Measurements from ENCODE around the gene KCP. TPM values are rescaled to one million over a fixed set of nuclear protein-coding genes. Genes with fewer than 3 reads are reported as not detected.
A peak's percentile ranks its signal among the peaks of the same experiment; 100 is the strongest.
"Not testable (repeated sequence)": the region's sequence is repeated elsewhere in the genome, so short reads cannot be mapped to it uniquely, and the experiment has no call there.

KCP gene
- total RNA-seq, 8 experiments from 2014 or later, result 0.22 to 1.5 (median 0.32) TPM

DNA sequence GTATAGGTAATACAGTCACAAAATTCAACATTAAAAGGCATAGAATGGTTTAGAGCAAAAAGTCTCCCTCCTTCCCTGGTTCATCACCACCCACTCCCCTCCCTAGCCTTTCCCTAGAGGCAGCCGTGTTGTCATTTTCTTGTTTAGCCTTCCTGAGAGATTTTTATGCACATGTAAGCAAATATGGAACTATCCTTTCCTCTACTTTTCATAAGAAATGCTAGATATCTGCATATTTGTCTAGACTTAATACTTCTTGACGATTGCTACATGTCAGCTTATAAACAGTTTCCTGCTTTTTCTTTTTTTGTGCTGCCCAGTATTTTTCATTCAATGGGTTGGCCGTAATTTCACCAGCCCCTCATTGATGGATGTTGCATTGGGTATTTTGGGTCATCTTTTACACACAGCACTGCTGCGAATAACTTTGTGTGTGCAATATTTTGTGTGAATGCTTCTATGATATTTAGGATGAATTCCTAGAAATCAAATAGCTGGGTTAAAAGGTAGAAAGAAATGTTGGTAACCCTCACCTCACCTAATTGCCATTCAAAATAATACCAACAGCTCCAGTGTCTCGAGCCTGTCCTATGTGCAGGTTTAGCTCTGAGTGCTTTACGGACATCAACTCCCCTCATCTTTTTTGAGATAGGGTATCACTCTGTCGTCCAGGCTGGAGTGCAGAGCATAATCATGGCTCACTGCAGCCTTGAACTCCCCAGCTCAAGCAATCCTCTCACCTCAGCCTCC, 34.2 kb upstream of the KCP start:
- Histone ChIP-seq H3K27ac (no peak overlapping the region), H3K4me3 (no peak overlapping the region), H3K4me1 (replicated peaks in 1 of 2) (no peaks in the 10 kb centered on the region)
- in situ Hi-C loops (cut with MboI; ENCODE audit: low pct_unique_long_range_greater_than_20kb in 2 of 9, low sequenced_read_pairs in 9 of 9, unreplicated experiment in 9 of 9), result no loop called here
- no peak for ATAC-seq (replicated peaks in 6 of 8)
- 30 to 72% (median 58%) methylated on average over 1 to 7 of the region's 7 CpGs for WGBS, 10 experiments

DNA sequence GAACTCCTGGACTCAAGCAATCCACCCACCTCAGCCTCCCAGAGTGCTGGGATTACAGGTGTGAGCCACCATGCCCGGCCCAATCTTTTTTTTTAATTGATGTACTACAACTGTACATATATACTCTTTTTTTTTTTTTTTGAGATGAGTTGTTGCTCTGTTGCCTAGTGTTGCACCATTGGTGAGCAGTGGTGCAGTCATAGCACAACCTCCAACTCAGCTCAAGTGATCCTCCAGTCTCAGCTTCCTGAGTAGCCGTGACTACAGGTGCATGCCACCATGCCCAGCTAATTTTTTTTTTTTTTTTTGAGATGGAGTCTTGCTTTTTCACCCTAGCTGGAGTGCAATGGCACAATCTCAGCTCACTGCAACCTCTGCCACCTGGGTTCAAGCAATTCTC, 32.7 kb upstream of the KCP start:
- WGBS, 10 experiments, result 54 to 96% (median 88%) methylated on average over 1 to 2 of the region's 2 CpGs; no CpG with 5 or more reads in 4 of the 10 experiments
- in situ Hi-C loops (cut with MboI; ENCODE audit: low pct_unique_long_range_greater_than_20kb in 2 of 9, low sequenced_read_pairs in 9 of 9, unreplicated experiment in 9 of 9); ATAC-seq (replicated peaks in 6 of 8); H3K27ac ChIP-seq; H3K4me3 ChIP-seq; H3K4me1 ChIP-seq (replicated peaks in 1 of 2): not testable (repeated sequence)

DNA sequence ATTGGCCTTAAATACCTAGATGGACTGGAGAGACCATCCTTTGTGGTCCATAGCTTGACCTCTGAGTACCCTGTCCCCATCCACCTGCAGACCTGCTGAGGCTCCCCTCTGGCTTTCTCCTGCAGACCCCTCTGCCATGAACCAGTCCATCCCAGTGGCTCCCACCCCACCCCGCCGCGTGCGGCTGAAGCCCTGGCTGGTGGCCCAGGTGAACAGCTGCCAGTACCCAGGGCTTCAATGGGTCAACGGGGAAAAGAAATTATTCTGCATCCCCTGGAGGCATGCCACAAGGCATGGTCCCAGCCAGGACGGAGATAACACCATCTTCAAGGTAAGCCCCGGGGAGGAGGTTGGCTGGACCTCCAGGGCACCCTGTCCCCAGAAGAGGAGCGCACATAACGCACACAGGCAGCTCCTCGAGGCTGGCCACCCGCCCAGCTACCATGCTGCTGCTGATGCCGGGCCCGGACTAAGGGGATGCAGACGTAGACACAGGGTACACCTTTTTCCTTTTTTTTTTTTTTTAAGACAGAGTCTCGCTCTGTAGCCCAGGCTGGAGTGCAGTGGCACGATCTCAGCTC, 31.5 kb upstream of the KCP start:
- ATAC-seq (replicated peaks in 6 of 8), result no peak
- 63 to 100% (median 95%) methylated on average over 1 to 6 of the region's 16 CpGs; no CpG with 5 or more reads in 5 of the 10 experiments for WGBS, 10 experiments
- no peak overlapping the region for H3K4me3 ChIP-seq
- H3K4me1 ChIP-seq (replicated peaks in 1 of 2), result no peaks in the 10 kb centered on the region
- in situ Hi-C loops (cut with MboI; ENCODE audit: low pct_unique_long_range_greater_than_20kb in 2 of 9, low sequenced_read_pairs in 9 of 9, unreplicated experiment in 9 of 9), result no loop called here
- H3K27ac ChIP-seq, result no peak overlapping the region

DNA sequence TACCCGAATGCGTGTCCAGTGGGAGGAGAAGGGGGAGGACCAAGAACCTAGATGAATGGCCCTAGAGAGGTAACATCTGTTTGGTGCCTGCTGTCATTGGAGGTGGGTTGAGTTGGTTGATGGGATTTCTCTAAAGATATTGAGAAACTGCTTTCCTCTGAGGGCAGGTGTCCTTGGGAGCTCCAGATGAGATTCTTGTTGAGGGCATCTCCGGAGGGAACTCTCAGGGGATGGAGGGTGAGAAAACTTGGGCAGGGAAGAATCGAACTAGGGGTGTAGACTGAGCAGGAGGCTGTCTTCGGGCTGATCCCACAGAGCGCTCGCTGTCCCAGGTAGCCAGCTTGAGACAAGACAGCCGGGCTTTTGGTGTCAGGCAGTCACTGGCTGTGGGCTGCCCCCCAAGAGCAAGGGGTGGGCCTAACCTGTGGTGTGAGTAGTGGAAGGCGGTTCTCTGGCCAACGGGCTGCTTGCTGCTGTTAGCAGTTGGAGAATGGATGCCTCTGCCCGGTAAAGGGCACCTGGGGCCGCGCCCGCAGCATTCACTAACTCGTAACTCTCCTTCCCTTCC, 30.9 kb upstream of the KCP start:
- Histone ChIP-seq H3K4me1 (replicated peaks in 1 of 2) (no peaks in the 10 kb centered on the region), H3K4me3 (no peak overlapping the region), H3K27ac (no peak overlapping the region)
- 43 to 85% (median 73%) methylated on average over 1 to 6 of the region's 15 CpGs; no CpG with 5 or more reads in 1 of the 10 experiments for WGBS, 10 experiments
- no peak for ATAC-seq (replicated peaks in 6 of 8)
- in situ Hi-C loops (cut with MboI; ENCODE audit: low pct_unique_long_range_greater_than_20kb in 2 of 9, low sequenced_read_pairs in 9 of 9, unreplicated experiment in 9 of 9), result no loop called here

DNA sequence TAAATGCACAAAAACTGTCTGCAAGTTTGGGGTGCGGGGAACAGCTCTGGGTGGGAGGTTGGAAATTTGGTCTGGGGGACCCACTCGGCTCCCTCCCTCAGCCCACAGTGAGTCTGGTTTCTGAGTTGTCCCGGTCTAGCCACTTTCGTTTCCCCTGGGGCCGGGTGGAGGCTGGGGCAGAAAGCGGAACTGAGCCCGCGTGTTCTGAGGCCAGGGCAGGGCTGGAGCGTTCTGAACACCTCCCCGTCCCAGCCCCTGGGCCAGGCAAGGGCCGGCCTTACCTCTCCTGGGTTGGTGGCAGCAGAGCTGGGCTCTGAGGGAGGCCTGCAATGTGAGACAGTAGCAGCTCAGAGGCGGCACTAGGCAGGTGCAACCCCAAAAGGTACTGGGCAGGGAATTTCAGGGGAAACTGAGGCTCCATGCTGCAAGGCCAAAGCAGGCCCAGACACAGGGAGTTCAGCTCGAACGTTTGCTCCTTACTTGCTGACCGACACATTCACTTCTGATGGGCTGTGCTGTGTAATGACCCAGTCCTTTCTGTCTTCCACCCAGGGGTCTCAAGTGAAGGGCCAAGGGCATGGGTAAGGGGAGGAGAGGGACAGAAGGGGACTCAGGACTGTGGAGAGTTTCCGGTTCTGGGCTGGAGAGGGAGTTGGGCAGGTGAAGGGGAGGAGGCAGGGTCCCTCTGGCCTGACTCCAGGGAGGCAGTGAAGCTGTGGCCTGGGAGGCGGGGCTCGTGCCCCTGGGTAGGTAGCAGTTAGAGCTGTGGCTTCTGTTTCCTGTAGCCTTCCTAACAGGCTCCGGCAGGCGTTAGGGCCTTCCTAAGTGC, 30.2 kb upstream of the KCP start:
- H3K4me3 ChIP-seq, result no peak overlapping the region
- no peak for ATAC-seq (replicated peaks in 6 of 8)

DNA sequence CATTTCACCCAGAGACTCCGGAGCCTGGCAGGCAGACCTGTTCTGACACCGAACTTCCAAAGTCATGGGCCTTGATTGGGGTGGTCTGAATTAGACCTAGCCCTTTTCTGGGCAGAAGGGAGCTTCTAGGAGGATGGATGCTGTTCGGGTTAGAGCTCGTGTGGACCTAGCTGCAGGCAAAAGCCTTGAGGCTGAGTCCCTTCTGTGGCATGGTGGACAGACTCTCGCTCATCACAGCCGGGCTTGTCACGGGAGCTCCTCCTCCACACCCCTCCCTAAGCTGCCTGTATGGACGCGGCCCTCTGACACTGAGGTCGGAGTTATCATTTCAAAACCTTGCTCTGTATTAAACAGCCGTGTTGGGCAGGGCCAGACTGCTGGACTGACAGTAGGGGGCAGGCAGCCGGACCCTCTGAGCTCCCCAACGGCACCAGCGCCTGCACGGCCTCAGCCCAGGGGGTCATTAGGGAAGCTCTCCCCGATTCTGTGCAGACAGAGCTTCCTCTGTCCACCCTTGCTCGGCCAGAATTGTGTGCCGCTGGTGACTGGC, 29.4 kb upstream of the KCP start:
- WGBS, 10 experiments, result 20 to 86% (median 70%) methylated on average over 2 to 10 of the region's 18 CpGs; no CpG with 5 or more reads in 4 of the 10 experiments
- in situ Hi-C loops (cut with MboI; ENCODE audit: low pct_unique_long_range_greater_than_20kb in 2 of 9, low sequenced_read_pairs in 9 of 9, unreplicated experiment in 9 of 9), result no loop called here
- no peak overlapping the region for H3K4me3 ChIP-seq
- no peaks in the 10 kb centered on the region for H3K4me1 ChIP-seq (replicated peaks in 1 of 2)
- no peak overlapping the region for H3K27ac ChIP-seq
- ATAC-seq (replicated peaks in 6 of 8), result no peak

More for the DNA sequence above, 30.2 kb upstream of the KCP start:
- Histone ChIP-seq H3K4me1 (replicated peaks in 1 of 2) (no peaks in the 10 kb centered on the region), H3K27ac (no peak overlapping the region)
- 30 to 100% (median 61%) methylated on average over 1 to 10 of the region's 20 CpGs; no CpG with 5 or more reads in 2 of the 10 experiments for WGBS, 10 experiments
- in situ Hi-C loops (cut with MboI; ENCODE audit: low pct_unique_long_range_greater_than_20kb in 2 of 9, low sequenced_read_pairs in 9 of 9, unreplicated experiment in 9 of 9), result no loop called here

DNA sequence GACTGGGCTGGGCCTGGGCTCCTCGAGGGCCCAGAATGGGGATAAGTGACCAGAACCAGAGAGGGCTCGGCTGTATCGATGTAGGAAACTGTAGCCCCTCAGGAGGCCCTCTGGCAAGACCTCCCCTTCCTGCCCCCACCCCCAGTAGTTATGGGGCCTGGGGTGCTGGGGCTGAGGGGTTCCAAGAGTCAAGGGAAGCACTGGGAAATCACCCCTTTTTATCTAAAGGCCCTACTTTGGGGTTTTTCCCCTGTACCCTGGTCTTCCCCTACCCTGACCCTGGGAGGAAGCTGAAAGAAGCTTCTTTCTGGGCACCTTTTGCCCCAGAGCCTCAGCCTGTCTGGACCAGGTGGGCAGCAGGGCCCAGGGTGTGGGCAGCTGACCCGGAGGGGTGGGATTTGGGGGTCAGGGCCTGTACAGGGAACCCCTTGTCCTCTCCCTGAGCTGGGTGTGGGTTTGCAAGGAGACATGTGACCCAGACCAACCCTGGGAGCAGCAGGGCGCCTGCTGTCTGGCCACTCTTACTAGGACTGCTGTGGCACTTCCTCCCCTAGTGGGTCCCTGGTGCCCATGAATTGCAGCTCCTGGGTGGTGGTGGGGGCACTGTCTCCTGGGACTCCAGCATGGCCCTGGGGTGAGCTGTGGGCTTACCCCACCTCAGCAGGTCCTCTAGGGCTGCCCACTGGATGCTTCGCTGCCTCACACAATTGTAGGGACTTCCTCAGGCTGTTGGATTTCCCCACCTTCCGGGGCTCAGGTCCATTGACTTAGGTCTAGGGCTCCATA, 28.8 kb upstream of the KCP start:
- Histone ChIP-seq H3K27ac (no peak overlapping the region), H3K4me3 (no peak overlapping the region), H3K4me1 (replicated peaks in 1 of 2) (no peaks in the 10 kb centered on the region)
- WGBS, 10 experiments, result 89 to 100% methylated on average over 1 of the region's 7 CpGs; no CpG with 5 or more reads in 8 of the 10 experiments
- in situ Hi-C loops (cut with MboI; ENCODE audit: low pct_unique_long_range_greater_than_20kb in 2 of 9, low sequenced_read_pairs in 9 of 9, unreplicated experiment in 9 of 9), result no loop called here
- ATAC-seq (replicated peaks in 6 of 8), result no peak

DNA sequence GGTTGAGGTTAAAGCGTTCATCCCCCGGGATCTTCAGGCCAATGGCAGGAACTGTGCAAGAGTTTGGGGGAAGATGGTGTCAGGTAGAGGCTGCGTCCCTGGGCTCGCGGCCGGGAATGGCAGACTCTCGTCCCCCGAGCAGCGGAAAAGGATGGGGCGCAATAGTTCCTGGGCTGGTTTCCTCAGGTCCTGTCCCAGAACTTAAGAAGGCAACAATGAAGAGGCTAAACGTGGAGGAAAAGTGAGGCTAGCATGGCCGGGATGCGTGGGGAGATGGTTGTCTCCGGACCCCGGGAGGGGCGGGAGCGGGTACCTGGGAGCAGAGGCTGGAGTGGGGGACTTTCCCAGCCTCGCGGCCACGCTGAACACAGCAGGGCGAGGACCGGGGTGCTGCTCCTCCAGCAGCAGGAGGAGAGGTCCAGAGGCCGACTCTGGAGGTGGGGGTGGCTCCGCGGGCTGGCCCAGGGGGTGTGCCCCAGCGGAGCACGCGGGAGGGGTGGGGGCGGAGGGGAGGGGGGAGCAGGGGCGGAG, 28.1 kb upstream of the KCP start:
- H3K27ac ChIP-seq, result no peak overlapping the region
- peak; percentile 5 to 48 (median 24) for ATAC-seq (replicated peaks in 6 of 8)
- no peaks in the 10 kb centered on the region for H3K4me1 ChIP-seq (replicated peaks in 1 of 2)
- WGBS, 10 experiments, result 7 to 14% (median 10%) methylated on average over 3 to 6 of the region's 30 CpGs; no CpG with 5 or more reads in 7 of the 10 experiments
- in situ Hi-C loops (cut with MboI; ENCODE audit: low pct_unique_long_range_greater_than_20kb in 2 of 9, low sequenced_read_pairs in 9 of 9, unreplicated experiment in 9 of 9), result no loop called here
- H3K4me3 ChIP-seq, result peak overlapping the region; percentile 32 to 57 (median 43)

DNA sequence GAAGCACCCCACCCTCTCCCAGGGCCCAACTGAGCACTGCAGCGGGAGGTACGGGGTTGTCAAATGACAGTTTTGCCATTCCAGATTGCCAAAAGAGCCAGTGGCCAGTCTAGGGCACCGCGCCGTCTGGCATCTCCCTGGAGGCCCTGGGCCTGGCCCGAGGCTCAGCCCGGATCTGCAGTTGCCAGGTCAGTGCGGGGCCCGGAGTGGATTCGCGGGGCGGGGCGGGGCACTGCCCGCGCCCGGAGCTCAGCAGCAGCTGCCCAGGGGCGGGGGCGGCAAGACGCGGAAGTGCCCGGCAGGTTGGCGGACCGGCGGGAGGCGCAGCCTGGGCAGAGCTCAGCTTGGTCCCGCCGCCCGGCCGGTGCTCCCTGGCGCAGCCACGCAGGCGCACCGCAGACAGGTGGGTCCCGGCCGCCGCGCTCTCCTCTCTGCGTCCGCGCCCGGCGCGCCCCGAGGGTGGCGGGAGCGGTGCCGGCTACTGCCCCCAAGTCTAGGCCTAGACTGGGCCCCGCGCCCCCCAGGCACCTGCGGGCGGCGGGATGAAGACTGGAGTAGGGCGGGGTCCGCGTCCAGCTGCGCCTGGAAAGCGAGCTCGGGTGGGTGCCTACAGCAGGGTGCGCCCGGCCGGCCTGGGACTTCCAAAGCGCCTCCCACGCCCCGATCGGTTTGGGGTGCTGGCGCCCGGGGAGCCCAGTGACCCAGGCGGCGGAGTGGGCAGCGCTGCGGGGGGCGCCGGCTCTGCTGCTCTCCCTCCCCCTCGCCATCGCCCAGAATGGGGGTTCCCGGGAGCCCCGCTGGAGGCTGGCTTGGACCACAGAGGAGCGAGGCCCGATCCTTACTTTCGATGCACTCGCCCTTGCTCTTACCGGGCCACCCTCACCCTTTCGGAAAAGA, 27.4 kb upstream of the KCP start, which contains the start of gene IRF5:
IRF5 (plus strand) TSS at position 281 of the 897 bp plus-strand sequence. CDS start 4,155 bp downstream, outside the sequence.
- no peak within 1 kb of the TSS for H3K27ac ChIP-seq
- H3K4me3 ChIP-seq, result peak within 1 kb of the TSS; percentile 32 to 57 (median 43)
- H3K4me1 ChIP-seq (replicated peaks in 1 of 2), result no peaks in the 10 kb centered on the region
- in situ Hi-C loops (cut with MboI; ENCODE audit: low pct_unique_long_range_greater_than_20kb in 2 of 9, low sequenced_read_pairs in 9 of 9, unreplicated experiment in 9 of 9), result no loop called here
- peak; percentile 50 to 88 (median 80) for ATAC-seq (replicated peaks in 6 of 8)
- 0 to 60% (median 5%) methylated on average over 1 to 3 of the region's 83 CpGs; no CpG with 5 or more reads in 6 of the 10 experiments for WGBS, 10 experiments

DNA sequence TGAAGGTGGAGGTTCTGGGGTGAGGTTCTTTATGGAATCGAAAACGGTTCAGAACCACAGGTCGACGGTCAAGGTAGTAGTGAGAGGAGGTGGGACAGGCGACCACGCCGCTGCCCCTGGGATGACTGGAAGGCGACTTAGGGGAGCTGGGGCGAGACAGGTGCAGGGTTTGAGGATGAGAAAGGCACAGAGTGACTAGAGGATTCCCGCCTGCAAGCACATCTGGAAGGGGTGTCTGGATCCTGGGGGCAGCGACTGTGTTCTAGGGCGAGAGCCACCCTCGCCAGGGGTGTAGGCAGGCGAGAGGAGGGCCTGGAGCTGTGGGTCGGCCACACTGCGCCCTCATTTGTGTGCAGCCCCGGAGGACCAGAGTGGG, 26.8 kb upstream of the KCP start:
- ATAC-seq (replicated peaks in 6 of 8), result no peak
- 0 to 100% (median 74%) methylated on average over 1 to 14 of the region's 17 CpGs; no CpG with 5 or more reads in 4 of the 10 experiments for WGBS, 10 experiments
- H3K4me1 ChIP-seq (replicated peaks in 1 of 2), result no peaks in the 10 kb centered on the region
- no peak overlapping the region for H3K27ac ChIP-seq
- in situ Hi-C loops (cut with MboI; ENCODE audit: low pct_unique_long_range_greater_than_20kb in 2 of 9, low sequenced_read_pairs in 9 of 9, unreplicated experiment in 9 of 9), result no loop called here
- H3K4me3 ChIP-seq, result peak overlapping the region in 3 of 5 donors; percentile 32 to 57 (median 46)

DNA sequence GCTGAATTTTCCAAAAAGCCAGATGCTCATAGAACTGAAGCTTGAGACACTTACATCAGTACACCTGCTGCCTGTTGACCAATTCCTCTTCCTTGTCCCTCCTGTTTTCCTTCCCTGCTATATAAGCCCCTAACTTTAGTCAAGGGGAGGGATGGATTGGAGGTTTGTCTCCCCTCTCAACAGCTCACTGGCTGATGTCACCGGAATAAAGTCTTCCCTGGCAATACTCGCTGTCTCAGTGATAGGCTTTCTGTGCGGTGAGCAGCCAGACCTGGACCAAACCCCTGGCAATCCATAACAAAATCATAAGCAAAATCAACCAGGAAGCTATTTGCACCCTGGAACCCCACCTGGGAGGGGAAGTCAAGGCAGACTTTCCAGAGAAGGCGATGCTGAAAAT, 26.3 kb upstream of the KCP start:
- ATAC-seq (replicated peaks in 6 of 8), result no peak
- Histone ChIP-seq H3K4me1 (replicated peaks in 1 of 2) (no peaks in the 10 kb centered on the region), H3K27ac (no peak overlapping the region), H3K4me3 (no peak overlapping the region)
- WGBS, 10 experiments, result 75 to 100% (median 89%) methylated on average over 1 to 4 of the region's 4 CpGs; no CpG with 5 or more reads in 2 of the 10 experiments
- in situ Hi-C loops (cut with MboI; ENCODE audit: low pct_unique_long_range_greater_than_20kb in 2 of 9, low sequenced_read_pairs in 9 of 9, unreplicated experiment in 9 of 9), result no loop called here
